Prostate gland (tissue), 1 donor: ENCODE results near the gene CCDC90B.

Source experiments
- POLR2A ChIP-seq: fragments of 450-650 bp; IDR thresholded peaks from one replicate; pipeline ENCODE4 v1.6.1; 2016; ENCODE audit warnings: antibody characterized with exemption, mild to moderate bottlenecking
- POLR2AphosphoS5 ChIP-seq: sonication (generic); formaldehyde crosslinking; IDR thresholded peaks from one replicate; pipeline ENCODE4 v1.6.1; 2017; ENCODE audit warnings: antibody characterized with exemption

DNA sequence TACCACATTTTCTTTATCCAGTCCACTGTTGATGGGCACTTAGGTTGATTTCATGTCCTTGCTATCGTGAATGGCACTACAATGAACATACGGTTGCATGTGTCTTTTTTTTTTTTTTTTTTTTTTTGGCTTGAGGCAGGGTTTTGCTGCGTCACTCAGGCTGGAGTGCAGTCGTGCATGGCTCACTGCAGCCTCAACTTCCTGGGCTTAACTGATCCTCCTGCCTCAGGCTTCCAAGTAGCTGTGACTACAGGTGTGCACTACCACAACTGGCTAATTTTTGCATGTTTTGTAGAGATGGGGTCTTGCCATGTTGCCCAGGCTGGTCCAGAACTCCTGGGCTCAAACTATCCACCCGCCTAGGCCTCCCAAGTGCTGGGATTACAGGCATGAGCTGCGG lies 1.5 kb upstream of the CCDC90B start:
- TF ChIP-seq POLR2AphosphoS5 (no peak), POLR2A (no peak)
